Measurements from ENCODE around the gene GFY. TPM values are rescaled to one million over a fixed set of nuclear protein-coding genes. Genes with fewer than 3 reads are reported as not detected.

The GFY gene
- total RNA-seq, 3 donors from 2014 or later (not counting 1 experiment from before 2014, with no cell fraction given), result not detected

DNA sequence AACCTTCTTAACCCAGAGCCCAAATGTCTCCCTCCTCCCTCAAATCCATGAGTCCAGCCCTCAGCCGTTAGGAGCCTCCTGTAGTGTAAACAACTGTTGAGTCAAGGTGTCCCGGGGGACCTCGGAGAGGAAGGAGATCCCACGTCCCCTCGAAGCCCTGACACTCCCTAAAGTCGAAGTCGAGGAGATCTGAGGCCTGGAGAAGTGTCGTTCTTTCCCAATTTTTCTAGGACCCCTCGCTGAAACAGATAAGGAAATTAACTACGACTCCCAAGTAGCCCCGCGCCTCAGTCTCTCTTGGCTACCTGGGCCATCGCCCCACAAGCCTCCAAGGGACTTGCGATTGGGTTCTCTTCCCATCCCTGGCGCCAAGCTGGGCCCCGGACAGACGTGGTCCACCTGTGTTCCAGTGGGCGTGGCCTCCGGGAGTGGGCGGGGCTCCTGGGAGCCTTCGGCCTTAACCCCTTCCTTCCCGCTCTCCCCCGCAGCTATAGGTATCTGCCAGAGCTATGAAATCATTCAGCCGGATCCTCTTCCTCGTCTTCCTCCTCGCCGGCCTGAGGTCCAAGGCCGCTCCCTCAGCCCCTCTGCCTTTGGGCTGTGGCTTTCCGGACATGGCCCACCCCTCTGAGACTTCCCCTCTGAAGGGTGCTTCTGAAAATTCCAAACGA lies 869 bp downstream of the GFY start:
- intact Hi-C loops (cut with micrococcal nuclease), result no loop called here

DNA sequence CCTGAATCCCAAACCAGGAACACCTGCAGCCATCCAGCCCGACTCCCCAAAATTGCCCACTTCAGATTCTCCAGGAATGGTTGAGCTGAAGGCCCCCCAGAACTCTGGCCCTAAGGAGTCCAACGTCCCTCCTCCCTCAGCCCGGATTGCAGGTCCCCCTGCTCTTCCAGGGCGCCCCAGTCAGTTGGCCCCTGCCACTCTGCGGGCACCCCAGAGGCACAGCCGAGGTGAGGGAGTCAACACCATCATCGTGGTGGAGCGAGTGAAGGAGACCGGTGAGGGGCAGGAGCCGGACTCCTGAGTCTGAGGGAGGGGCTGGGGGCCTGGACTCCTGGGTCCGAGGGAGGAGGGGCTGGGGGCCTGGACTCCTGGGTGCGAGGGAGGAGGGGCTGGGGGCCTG lies 2.2 kb downstream of the GFY start:
- H3K4me3 ChIP-seq (ENCODE audit: low read length), result no peak overlapping the region
- Mint-ChIP-seq H3K27me3 (ENCODE audit: low read depth in 2 of 2) (peaks cover 83 to 87% of the 10 kb centered on the region in 2 donors), H3K27ac (no peak overlapping the region), H3K4me3 (no peak overlapping the region), H3K4me1 (peaks cover 47 to 60% of the 10 kb centered on the region in 2 donors), H3K9me3 (no peaks in the 10 kb centered on the region), H3K36me3 (no peaks in the 10 kb centered on the region)
- TF ChIP-seq, protein P1, sequence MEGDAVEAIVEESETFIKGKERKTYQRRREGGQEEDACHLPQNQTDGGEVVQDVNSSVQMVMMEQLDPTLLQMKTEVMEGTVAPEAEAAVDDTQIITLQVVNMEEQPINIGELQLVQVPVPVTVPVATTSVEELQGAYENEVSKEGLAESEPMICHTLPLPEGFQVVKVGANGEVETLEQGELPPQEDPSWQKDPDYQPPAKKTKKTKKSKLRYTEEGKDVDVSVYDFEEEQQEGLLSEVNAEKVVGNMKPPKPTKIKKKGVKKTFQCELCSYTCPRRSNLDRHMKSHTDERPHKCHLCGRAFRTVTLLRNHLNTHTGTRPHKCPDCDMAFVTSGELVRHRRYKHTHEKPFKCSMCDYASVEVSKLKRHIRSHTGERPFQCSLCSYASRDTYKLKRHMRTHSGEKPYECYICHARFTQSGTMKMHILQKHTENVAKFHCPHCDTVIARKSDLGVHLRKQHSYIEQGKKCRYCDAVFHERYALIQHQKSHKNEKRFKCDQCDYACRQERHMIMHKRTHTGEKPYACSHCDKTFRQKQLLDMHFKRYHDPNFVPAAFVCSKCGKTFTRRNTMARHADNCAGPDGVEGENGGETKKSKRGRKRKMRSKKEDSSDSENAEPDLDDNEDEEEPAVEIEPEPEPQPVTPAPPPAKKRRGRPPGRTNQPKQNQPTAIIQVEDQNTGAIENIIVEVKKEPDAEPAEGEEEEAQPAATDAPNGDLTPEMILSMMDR (IDR thresholded peaks at IDR 0.05), result no peak
- no peaks in the 10 kb centered on the region for H3K9me3 ChIP-seq (ENCODE audit: control insufficient read depth, insufficient read depth, low read length)
- no peaks in the 10 kb centered on the region for H3K36me3 ChIP-seq (ENCODE audit: control insufficient read depth, insufficient read depth, low read length)
- peaks cover 83% of the 10 kb centered on the region for H3K27me3 ChIP-seq (ENCODE audit: control insufficient read depth, insufficient read depth, low read length)
- ATAC-seq (no peak), DNase-seq (no peak)
- no peak overlapping the region for H3K27ac ChIP-seq (ENCODE audit: low read length)
- intact Hi-C loops (cut with micrococcal nuclease), result no loop called here
- H3K4me1 ChIP-seq (ENCODE audit: control insufficient read depth, insufficient read depth, low read length), result peaks cover 53% of the 10 kb centered on the region
- WGBS (ENCODE audit: insufficient coverage), result 51% methylated on average over 12 of the region's 12 CpGs

More for the DNA sequence above, 869 bp downstream of the GFY start:
- Mint-ChIP-seq H3K36me3 (no peaks in the 10 kb centered on the region), H3K27me3 (ENCODE audit: low read depth in 2 of 2) (peaks cover 87 to 95% of the 10 kb centered on the region in 2 donors), H3K4me3 (peak overlapping the region; percentile 2), H3K27ac (no peak overlapping the region), H3K9me3 (no peaks in the 10 kb centered on the region), H3K4me1 (peaks cover 57 to 67% of the 10 kb centered on the region in 2 donors)
- H3K27ac ChIP-seq (ENCODE audit: low read length), result no peak overlapping the region
- WGBS (ENCODE audit: insufficient coverage), result 9% methylated on average over 30 of the region's 30 CpGs
- no peak overlapping the region for H3K4me3 ChIP-seq (ENCODE audit: low read length)
- H3K4me1 ChIP-seq (ENCODE audit: control insufficient read depth, insufficient read depth, low read length), result peaks cover 52% of the 10 kb centered on the region
- no peaks in the 10 kb centered on the region for H3K36me3 ChIP-seq (ENCODE audit: control insufficient read depth, insufficient read depth, low read length)
- ATAC-seq, result no peak
- peak in 1 of 2 donors; percentile 33 for DNase-seq
- H3K9me3 ChIP-seq (ENCODE audit: control insufficient read depth, insufficient read depth, low read length), result no peaks in the 10 kb centered on the region
- TF ChIP-seq, protein P1 (IDR thresholded peaks at IDR 0.05), result no peak
- peaks cover 82% of the 10 kb centered on the region for H3K27me3 ChIP-seq (ENCODE audit: control insufficient read depth, insufficient read depth, low read length)

DNA sequence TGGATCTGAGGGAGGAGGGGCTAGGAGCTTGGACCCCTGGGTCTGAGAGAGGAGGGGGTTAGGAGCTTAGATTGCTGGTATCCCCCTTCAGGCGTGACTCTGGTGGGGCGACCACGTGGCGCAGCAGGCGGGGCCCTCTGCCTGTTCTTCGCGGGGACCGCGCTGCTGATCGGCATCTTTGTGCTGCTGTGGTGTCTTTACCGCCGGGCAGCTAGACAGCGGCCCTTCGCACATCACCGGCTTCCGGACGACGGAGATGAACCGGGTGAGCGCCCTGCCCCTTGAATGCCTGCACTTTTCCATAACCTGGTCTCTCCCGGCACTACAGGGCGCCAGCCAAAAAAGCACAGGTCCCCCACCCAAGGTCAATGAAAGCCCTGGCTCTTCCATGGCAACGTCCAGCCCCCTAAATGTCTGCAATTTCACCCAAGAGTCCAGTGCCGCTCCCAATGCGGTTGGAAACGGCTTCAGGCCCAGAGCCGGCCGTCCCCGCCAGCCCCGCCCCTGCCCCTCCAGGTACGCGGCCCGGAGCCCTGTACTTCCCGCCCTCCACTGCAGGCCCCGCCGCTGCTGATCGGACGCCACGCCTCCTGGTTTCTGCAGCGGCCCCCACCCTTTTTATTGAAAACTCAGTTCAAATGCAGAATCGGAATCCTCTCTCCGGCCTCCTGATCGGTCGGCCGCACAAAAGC lies 2.8 kb downstream of the GFY start:
- DNase-seq (peak in 1 of 2 donors; percentile 54), ATAC-seq (peak; percentile 38 to 75 (median 58))
- peak overlapping the region; percentile 49 for H3K4me3 Mint-ChIP-seq
- H3K9me3 Mint-ChIP-seq, result no peaks in the 10 kb centered on the region
- Histone ChIP-seq H3K4me1 (ENCODE audit: control insufficient read depth, insufficient read depth, low read length) (peaks cover 52% of the 10 kb centered on the region), H3K9me3 (ENCODE audit: control insufficient read depth, insufficient read depth, low read length) (no peaks in the 10 kb centered on the region), H3K4me3 (ENCODE audit: low read length) (no peak overlapping the region), H3K27ac (ENCODE audit: low read length) (no peak overlapping the region), H3K36me3 (ENCODE audit: control insufficient read depth, insufficient read depth, low read length) (no peaks in the 10 kb centered on the region), H3K27me3 (ENCODE audit: control insufficient read depth, insufficient read depth, low read length) (peaks cover 84% of the 10 kb centered on the region)
- no peak overlapping the region for H3K27ac Mint-ChIP-seq
- H3K36me3 Mint-ChIP-seq, result no peaks in the 10 kb centered on the region
- H3K27me3 Mint-ChIP-seq (ENCODE audit: low read depth in 2 of 2), result peaks cover 82 to 84% of the 10 kb centered on the region in 2 donors
- TF ChIP-seq, protein P1 (IDR thresholded peaks at IDR 0.05), result no peak
- intact Hi-C loops (cut with micrococcal nuclease), result no loop called here
- WGBS (ENCODE audit: insufficient coverage), result 2% methylated on average over 45 of the region's 45 CpGs
- H3K4me1 Mint-ChIP-seq, result peaks cover 41 to 55% of the 10 kb centered on the region in 2 donors
